CD4-positive, alpha-beta T cell treated with Interleukin-10 for 1 hour (primary cell): ENCODE data around the gene CDKN1B.
"Not testable (repeated sequence)": the region's sequence is repeated elsewhere in the genome, so short reads cannot be mapped to it uniquely, and the experiment has no call there.

Experiments
- DNase-seq: peaks from one replicate; pipeline ENCODE4 v3.0.0-alpha.2; 2020

CDKN1B gene

GRCh38 chr12:12725086-12725955, 8.2 kb downstream of the CDKN1B start:
- DNase-seq: peak; percentile 97

DNA sequence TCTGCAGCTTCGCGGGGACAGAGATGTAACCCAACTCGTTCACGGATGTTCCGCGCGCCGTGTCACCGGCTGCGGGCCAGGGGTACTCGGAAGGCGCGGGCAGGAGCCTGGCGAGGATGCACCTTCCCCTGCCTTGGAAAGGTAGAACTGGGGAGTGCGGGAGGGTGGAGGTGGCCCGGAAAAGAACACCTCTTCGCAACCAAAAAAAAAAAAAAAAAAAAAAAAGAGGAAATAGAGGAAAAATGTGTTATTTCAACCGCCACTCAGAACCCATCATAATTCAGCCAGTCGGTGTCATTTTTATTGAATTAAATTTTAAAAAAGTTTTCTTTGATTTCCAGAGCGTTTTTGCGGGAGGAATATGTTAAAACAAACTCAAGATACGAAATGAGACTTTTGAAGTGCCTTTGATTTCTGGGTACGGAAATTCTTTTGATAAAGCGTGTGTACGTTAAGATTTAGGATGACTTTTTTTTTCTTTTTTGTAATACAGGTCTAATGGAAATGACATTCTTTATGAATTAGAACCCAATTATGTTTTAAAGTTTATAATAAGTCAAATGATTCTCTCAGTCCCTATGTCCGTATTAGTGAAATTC, 8.9 kb downstream of the CDKN1B start:
- DNase-seq: no peak

- peak; percentile 28 for DNase-seq
These were observed 9.5 kb downstream of the CDKN1B start for GRCh38 chr12:12726555-12727093.

DNA sequence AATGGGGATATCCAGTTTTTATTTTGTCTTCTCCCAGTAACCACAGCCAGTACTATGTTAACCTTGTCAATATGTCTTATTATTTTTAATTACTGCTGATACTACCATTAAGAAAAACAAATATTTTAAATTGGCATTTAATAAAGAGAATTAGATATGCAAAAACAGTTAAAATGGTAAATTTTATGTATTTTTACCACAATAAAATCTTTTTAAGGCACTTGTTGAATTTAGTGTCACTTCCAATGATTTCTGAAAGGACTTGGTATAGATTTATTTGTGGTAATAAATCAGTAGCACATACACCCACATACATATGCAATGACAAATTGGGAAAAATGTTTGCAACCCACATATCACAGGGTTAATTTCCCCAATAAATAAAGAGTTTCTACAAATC, 14.0 kb downstream of the CDKN1B start:
- DNase-seq: no peak

DNA sequence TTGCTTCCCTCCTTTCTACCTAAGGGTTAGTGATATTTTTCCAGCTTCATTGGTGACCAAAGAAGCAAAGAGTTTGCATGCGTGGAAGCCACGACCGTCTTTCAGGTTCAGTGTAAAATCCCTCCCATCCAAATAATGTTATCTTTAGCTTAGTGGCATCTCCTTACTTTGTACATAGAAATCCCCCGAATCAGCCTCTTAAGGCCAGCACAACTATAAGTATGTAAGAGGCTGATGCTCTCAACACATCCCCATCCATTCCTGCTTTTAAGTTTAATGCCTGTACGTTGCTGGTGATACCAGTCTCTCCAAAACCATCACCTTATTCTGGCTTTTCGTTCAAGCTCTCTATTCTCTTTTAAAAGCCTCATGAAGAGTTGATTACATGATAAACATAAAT, 14.6 kb downstream of the CDKN1B start:
- no peak for DNase-seq

GRCh38 chr12:12733118-12733517, 15.9 kb downstream of the CDKN1B start:
- DNase-seq: no peak

GRCh38 chr12:12734054-12734453, 16.9 kb downstream of the CDKN1B start:
- DNase-seq: no peak

- DNase-seq: no peak
These were observed 17.4 kb downstream of the CDKN1B start for GRCh38 chr12:12734561-12735071.

DNA sequence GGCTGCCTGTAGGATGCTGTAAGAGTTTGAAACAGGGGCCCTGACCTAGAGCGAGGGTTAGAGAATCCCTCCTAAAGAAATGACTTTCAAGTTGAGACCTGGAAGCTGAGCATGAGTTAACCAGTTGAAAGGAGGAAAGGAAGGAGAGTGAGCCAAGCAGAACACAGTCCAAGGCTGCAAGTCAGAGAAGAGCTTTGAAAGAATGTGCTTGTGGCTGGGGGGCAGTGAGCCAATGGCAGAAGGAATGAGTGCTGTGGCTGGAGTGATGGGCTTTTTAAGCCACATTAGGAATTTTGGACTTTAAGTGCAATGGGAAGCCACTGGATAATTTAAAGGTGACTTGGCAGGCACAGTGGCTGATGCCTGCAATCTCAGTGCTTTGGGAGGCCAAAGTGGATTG, 18.1 kb downstream of the CDKN1B start:
- no peak for DNase-seq

DNA sequence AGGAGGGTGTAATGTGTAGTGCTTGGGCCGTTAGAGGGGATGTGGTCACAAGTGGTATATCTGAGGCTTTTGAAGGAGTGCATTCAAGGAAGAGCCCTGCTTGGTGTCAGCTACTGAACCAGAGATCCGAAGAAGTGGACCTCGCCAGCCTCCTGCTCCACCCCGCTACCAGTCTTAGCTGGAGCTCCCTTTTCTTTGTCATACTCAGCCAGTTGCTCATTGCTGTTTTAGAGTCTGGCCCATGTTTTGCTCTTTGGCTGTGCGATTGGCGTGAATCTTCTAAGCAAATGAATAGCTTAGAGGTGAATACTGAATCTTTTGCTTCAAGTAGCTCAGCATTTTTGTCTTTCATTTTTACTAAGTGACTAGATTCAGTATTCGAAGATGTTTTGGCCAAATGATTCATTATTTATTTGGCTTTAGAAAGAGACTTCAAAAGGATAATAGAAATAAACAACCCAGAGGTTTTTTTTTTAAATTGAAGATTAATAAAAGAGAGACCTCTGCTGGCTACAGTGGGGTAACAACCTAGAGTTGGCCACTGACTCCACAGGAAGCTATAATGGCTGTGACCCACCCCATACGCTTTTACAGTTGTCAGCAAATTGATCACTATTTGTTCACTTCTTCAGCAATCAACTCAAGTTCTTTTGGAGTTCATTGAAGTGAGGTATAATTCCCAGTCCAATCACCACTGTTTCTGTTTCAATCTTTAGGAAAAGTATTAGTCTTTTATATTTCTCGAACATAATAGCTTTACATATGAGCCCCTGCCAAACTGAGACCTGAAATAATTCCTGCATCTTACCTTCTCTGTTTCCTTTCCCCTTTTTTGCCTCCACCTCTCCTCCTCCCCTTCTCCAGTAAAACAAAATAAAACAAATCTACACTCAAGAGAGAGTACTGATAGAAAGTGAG, 19.9 kb downstream of the CDKN1B start:
- DNase-seq: peak; percentile 74

DNA sequence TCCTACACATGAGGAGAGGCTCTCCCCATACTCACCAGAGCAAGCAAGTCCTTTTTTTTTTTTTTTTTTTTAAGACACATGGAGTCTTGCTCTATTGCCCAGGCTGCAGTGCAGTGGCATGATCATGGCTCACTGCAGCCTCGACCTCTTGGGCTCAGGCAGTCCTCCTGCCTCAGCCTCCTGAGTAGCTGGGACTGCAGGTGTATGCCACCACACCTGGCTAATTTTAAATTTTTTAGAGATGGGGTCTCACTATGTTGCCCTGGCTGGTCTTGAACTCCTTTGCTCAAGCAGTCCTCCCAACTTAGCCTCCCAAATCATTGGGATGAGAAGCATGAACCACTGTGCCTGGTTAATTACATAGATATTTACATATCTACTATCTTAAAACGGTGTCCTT, 21.0 kb downstream of the CDKN1B start:
- DNase-seq: not testable (repeated sequence)

- no peak for DNase-seq
These were observed 24.5 kb downstream of the CDKN1B start for GRCh38 chr12:12741660-12742059.

DNA sequence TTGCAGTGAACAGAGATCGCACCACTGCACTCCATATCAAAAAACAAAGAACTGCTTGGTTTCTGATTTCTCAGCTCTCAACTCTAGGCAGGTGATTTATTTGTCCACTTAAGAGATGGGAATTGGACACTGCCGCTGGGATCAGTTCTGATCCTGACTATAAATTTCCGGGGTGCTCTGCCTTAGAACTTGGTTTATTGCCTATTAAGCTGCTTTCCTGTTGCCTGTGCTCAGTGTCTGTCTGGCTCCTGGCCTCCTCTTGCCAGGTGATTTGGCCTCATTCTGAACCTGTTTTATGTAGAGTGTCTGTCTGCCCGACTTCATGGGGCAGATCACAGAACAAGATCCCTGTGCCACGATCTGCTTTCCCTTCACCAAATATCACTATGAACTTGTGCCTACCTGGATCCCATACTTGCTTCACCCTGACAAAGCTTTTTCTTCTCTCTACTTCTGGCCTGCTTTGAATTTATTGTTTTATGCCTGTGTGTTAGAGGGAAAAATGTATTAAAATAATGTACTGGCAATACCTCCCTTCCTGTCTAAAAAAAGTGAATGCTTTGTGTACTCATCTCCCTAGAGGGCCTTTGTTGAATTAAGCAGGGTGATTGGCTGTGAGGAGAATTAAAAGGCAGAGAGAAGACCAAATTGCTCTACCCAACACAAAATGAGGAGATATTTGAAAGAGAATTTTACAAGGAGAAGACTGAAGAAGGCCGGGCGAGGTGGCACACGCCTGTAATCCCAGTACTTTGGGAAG, 27.6 kb downstream of the CDKN1B start:
- DNase-seq: no peak

DNA sequence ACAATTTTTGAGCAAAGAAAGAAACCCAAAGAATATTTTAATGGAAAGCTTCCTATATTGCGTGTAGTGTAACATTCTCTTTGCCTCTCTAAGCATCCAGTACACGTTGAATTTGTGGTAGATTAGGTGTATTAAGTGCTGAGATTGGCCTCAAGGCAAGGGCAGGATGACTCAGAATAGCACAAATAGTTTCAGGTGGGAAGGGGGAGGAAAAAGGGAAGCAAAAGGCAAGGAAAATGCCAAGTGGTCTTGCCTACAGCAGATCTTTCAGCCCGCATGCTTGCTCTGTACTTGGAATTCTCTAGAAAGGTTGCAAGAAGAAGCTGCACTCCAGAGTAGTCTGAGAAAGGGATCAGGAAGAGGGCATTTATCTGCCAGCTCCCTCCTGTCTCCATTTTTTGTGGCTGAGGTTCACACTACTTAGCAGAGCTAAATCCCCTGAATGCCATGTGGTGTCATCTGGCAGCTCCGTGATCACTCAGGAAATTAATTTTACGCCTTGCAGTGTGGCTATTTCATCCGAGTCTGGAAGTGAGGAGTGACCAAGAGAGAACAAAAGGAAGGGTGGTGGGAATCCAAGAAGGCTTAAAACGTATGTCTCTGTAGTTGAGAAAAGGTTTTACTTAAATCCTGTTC, 28.5 kb downstream of the CDKN1B start:
- no peak for DNase-seq

- DNase-seq: no peak
These were observed 30.1 kb downstream of the CDKN1B start for GRCh38 chr12:12747278-12747677.

- no peak for DNase-seq
These were observed 30.9 kb downstream of the CDKN1B start for GRCh38 chr12:12748044-12748443.

- no peak for DNase-seq
These were observed 32.3 kb downstream of the CDKN1B start for GRCh38 chr12:12749433-12749832.

GRCh38 chr12:12755923-12756322, 38.8 kb downstream of the CDKN1B start:
- no peak for DNase-seq

GRCh38 chr12:12757121-12757520, 40.0 kb downstream of the CDKN1B start:
- no peak for DNase-seq

DNA sequence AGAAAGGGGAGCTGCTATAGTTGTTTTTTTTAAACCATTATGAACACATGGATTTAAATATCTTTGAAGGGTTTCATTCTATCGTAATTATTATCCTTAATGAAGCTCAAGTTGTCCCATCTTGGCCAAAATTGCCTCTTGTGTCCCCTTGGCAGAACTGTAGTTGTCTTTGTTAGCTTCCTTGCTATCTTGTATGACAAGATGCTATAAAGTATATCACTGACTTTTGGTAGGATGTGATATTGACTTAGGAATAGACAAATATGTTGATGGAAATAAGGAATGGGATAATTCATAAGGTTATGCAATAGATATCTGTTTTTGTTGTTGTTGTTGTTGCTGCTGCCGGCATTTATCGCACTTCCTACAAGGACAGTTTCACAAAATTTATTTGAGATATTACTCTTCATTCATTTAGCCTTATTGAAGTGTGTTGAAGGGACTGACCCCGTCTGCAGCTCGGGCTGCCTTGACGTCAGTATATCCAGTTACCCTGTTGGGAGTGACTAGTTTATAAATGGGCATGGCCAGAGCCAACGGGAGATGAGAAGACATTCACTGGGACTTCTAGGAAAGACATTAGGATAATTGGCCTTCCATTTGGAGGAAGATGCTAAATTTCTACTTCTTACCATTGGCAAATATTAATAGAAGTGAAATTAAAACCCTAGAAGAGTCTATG, 42.2 kb downstream of the CDKN1B start:
- no peak for DNase-seq

- no peak for DNase-seq
These were observed 47.7 kb downstream of the CDKN1B start for GRCh38 chr12:12764824-12765223.
